Gastrocnemius medialis (tissue), 4 donors: Measurements from ENCODE around the gene JPT1.

Experiments used
- CTCF ChIP-seq, 5 experiments: fragments of 450-650 bp in 3 of 5; fragments of 200-600 bp in 2 of 5; sonication (generic) in 2 of 5; IDR thresholded peaks in 4 of 5; conservative IDR thresholded peaks in 1 of 5; 1 replicate in 4 of 5; 2 replicates in 1 of 5; pipeline ENCODE4 v1.5.1; 2016 to 2019; ENCODE audit warnings: antibody characterized with exemption in 5 of 5, mild to moderate bottlenecking in 3 of 5, moderate library complexity in 3 of 5
- POLR2A ChIP-seq, 2 donors: fragments of 450-650 bp; IDR thresholded peaks; one replicate each; pipeline ENCODE4 v1.6.1; 2017; ENCODE audit warnings: antibody characterized with exemption in 2 of 2, mild to moderate bottlenecking in 2 of 2, moderate library complexity in 2 of 2

DNA sequence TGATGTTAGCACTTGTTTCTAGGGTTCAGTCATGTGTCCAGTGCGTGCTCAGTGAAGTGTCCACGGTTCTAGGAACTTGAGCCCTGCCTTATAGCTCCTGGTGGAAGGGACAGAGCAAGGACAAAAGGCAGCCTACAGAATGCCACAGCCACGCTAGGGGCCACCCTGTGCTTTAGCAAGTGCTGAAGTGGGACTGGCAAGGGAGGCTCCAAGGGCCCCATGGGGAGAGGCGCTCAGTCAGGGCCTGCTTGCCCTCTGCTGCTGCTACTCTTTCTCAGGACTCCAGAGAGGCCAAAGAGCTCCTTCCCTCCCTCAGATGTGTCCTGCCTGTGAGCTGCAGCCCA is 29.5 kb downstream of the JPT1 start:
- TF ChIP-seq CTCF (IDR thresholded peaks at IDR 0.05 in 4 of 5, conservative IDR thresholded peaks at IDR 0.05 in 1 of 5) = no peak
- no peak for TF ChIP-seq POLR2A (IDR thresholded peaks at IDR 0.05)
